Neural cell (in vitro differentiated cells): ENCODE data around the gene GPR17. TPM values are rescaled to one million over a fixed set of nuclear protein-coding genes. Genes with fewer than 3 reads are reported as not detected.

Experiments used
- H2AFZ ChIP-seq: fragments of 200-600, 300-800 bp; sonication (generic), shearing (Covaris generic); 2 replicates; pipeline ENCODE4 v1.6.0; 2014; ENCODE audit warnings: low read depth, mild to moderate bottlenecking, antibody characterized with exemption, low read length, moderate library complexity
- H3F3A ChIP-seq: fragments of 200-600 bp; shearing (Covaris generic); 2 replicates; pipeline ENCODE4 v1.6.1; 2016; ENCODE audit warnings: mild to moderate bottlenecking, moderate library complexity, mixed read lengths, antibody characterized with exemption, low read length; ENCODE audit not compliant: insufficient read depth, poor library complexity, severe bottlenecking
- H3K27ac ChIP-seq: fragments of 200-600, 300-800 bp; sonication (generic), shearing (Covaris generic); 2 replicates; pipeline ENCODE4 v1.5.1; 2014; ENCODE audit warnings: mild to moderate bottlenecking, low read length, moderate library complexity
- H3K27me3 ChIP-seq: fragments of 300-800, 200-600 bp; sonication (generic), shearing (Covaris generic); 2 replicates; pipeline ENCODE4 v1.6.0; 2014; ENCODE audit warnings: mild to moderate bottlenecking, low read depth, low read length, moderate library complexity; ENCODE audit not compliant: insufficient read depth
- H3K36me3 ChIP-seq: fragments of 300-800, 200-600 bp; sonication (generic), shearing (Covaris generic); 2 replicates; pipeline ENCODE4 v1.5.1; 2014; ENCODE audit warnings: mild to moderate bottlenecking, antibody characterized with exemption, low read length, moderate library complexity; ENCODE audit not compliant: insufficient read depth
- H3K4me2 ChIP-seq: fragments of 300-800, 200-600 bp; sonication (generic), shearing (Covaris generic); 2 replicates; pipeline ENCODE4 v1.6.0; 2014; ENCODE audit warnings: mild to moderate bottlenecking, low read length
- H3K4me3 ChIP-seq: fragments of 300-800, 200-600 bp; sonication (generic), shearing (Covaris generic); 2 replicates; pipeline ENCODE4 v1.5.1; 2014; ENCODE audit warnings: mild to moderate bottlenecking, low read length, moderate library complexity
- H3K79me2 ChIP-seq: fragments of 200-600 bp; shearing (Covaris generic); replicated peaks from 2 replicates; pipeline ENCODE4 v1.6.0; 2014; ENCODE audit warnings: mild to moderate bottlenecking, low read length, moderate library complexity; ENCODE audit not compliant: insufficient read depth
- H3K9ac ChIP-seq: fragments of 300-800, 200-600 bp; sonication (generic), shearing (Covaris generic); 2 replicates; pipeline ENCODE4 v1.6.1; 2016; ENCODE audit warnings: mild to moderate bottlenecking, low read length, mixed read lengths
- H3K9me2 ChIP-seq: fragments of 200-600 bp; shearing (Covaris generic); 2 replicates; pipeline ENCODE4 v1.6.1; 2016; ENCODE audit warnings: mild to moderate bottlenecking, low read length, mixed read lengths; ENCODE audit not compliant: insufficient read depth
- H3K9me3 ChIP-seq: fragments of 200-600, 300-800 bp; sonication (generic), shearing (Covaris generic); 2 replicates; pipeline ENCODE4 v1.6.1; 2016; ENCODE audit warnings: mild to moderate bottlenecking, mixed run types, low read length, moderate library complexity, mixed read lengths
- H4K20me1 ChIP-seq: fragments of 200-600 bp; shearing (Covaris generic); 2 replicates; pipeline ENCODE4 v1.6.1; 2016; ENCODE audit warnings: mild to moderate bottlenecking, mixed run types; ENCODE audit not compliant: insufficient read depth
- CTCF ChIP-seq: fragments of 450-650 bp; IDR thresholded peaks from 2 replicates; pipeline ENCODE4 v1.5.1; 2014; ENCODE audit warnings: antibody characterized with exemption, mild to moderate bottlenecking, moderate library complexity; ENCODE audit not compliant: poor library complexity, severe bottlenecking
- EP300 ChIP-seq: fragments of 450-650 bp; conservative IDR thresholded peaks from 2 replicates; pipeline ENCODE4 v1.6.1; 2014; ENCODE audit warnings: antibody characterized with exemption, mild to moderate bottlenecking, moderate library complexity; ENCODE audit not compliant: poor library complexity, severe bottlenecking
- EZH2 ChIP-seq: fragments of 200-600, 300-800 bp; shearing (Covaris generic), sonication (generic); IDR thresholded peaks from 2 replicates; pipeline ENCODE4 v1.6.1; 2014; ENCODE audit warnings: antibody characterized with exemption, low read length, borderline replicate concordance, mild to moderate bottlenecking; ENCODE audit not compliant: insufficient read depth, poor library complexity, severe bottlenecking
- MXI1 ChIP-seq: fragments of 450-650 bp; conservative IDR thresholded peaks from 2 replicates; pipeline ENCODE4 v1.6.1; 2014; ENCODE audit warnings: antibody characterized with exemption, mild to moderate bottlenecking; ENCODE audit not compliant: poor library complexity, severe bottlenecking
- POLR2AphosphoS5 ChIP-seq: IDR thresholded peaks from 2 replicates; pipeline ENCODE4 v1.6.1; 2012
- RAD21 ChIP-seq: fragments of 450-650 bp; conservative IDR thresholded peaks from 2 replicates; pipeline ENCODE4 v1.6.1; 2014; ENCODE audit warnings: antibody characterized with exemption, mild to moderate bottlenecking, moderate library complexity
- SMC3 ChIP-seq: fragments of 450-650 bp; conservative IDR thresholded peaks from 2 replicates; pipeline ENCODE4 v1.6.1; 2014; ENCODE audit warnings: antibody characterized with exemption, mild to moderate bottlenecking, moderate library complexity; ENCODE audit not compliant: poor library complexity
- TAF1 ChIP-seq: IDR thresholded peaks from 2 replicates; pipeline ENCODE4 v1.6.1; 2012; ENCODE audit warnings: low read depth
- polyA plus RNA-seq: library from polyadenylated mRNA; depleted of rRNA; stranded (reverse); fragments of >200 nt; gene quantifications from 2 replicates; pipeline ENCODE4 v1.2.3, GENCODE V29; 2014
- TF ChIP-seq, protein P1 (sequence below): IDR thresholded peaks from 2 replicates; pipeline ENCODE4 v1.6.1; 2012; ENCODE audit warnings: borderline replicate concordance

GPR17 gene
- polyA plus RNA-seq, 1 donor from 2014 or later, result not detected

DNA sequence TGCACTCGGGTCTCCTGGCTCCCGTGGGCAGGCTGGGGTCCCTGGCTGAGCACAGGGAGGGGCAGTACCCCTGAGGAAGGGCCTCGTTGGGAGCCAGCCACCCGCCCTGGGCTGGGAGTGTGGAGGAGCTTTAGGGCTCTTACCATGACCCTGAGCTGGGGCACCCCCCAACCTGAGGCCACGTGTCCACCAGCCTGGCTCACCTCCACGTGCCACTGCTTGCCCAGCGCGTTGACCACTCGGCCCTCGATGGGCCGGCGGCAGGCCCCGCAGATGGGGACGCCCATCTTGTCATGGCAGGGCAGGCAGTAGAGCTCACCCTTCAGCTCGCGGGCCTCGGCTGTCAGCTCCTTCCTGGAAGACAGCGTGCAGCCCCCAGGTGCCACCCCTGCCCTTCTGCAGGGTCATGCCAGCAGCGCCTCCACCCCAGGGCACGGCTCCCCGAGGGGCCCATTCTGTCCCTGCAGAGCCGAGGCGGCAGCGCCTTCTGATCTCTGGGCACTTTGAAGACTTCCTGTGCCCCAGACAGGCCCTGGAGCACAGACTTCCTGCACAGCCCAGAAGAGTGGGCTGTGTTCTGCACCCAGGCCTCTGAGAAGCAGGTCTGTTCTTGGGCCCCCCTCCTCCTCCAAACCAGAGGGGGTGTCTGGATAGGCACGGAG lies 4.0 kb upstream of the GPR17 start:
- Histone ChIP-seq H3K36me3 (no peaks in the 10 kb centered on the region), H4K20me1 (no peaks in the 10 kb centered on the region), H3K4me2 (no peak overlapping the region), H3K9ac (no peak overlapping the region), H3F3A (no peaks in the 10 kb centered on the region), H2AFZ (no peak overlapping the region), H3K79me2 (no peaks in the 10 kb centered on the region), H3K27me3 (no peaks in the 10 kb centered on the region), H3K9me3 (no peaks in the 10 kb centered on the region), H3K27ac (no peak overlapping the region), H3K4me3 (no peak overlapping the region), H3K9me2 (no peaks in the 10 kb centered on the region)
- no peak for TF ChIP-seq EZH2
- TF ChIP-seq MXI1, result no peak
- no peak for TF ChIP-seq TAF1
- TF ChIP-seq, protein P1, sequence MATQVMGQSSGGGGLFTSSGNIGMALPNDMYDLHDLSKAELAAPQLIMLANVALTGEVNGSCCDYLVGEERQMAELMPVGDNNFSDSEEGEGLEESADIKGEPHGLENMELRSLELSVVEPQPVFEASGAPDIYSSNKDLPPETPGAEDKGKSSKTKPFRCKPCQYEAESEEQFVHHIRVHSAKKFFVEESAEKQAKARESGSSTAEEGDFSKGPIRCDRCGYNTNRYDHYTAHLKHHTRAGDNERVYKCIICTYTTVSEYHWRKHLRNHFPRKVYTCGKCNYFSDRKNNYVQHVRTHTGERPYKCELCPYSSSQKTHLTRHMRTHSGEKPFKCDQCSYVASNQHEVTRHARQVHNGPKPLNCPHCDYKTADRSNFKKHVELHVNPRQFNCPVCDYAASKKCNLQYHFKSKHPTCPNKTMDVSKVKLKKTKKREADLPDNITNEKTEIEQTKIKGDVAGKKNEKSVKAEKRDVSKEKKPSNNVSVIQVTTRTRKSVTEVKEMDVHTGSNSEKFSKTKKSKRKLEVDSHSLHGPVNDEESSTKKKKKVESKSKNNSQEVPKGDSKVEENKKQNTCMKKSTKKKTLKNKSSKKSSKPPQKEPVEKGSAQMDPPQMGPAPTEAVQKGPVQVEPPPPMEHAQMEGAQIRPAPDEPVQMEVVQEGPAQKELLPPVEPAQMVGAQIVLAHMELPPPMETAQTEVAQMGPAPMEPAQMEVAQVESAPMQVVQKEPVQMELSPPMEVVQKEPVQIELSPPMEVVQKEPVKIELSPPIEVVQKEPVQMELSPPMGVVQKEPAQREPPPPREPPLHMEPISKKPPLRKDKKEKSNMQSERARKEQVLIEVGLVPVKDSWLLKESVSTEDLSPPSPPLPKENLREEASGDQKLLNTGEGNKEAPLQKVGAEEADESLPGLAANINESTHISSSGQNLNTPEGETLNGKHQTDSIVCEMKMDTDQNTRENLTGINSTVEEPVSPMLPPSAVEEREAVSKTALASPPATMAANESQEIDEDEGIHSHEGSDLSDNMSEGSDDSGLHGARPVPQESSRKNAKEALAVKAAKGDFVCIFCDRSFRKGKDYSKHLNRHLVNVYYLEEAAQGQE, result no peak
- TF ChIP-seq SMC3, result no peak
- TF ChIP-seq POLR2AphosphoS5, result no peak
- TF ChIP-seq EP300, result no peak
- TF ChIP-seq RAD21, result no peak
- TF ChIP-seq CTCF, result no peak

DNA sequence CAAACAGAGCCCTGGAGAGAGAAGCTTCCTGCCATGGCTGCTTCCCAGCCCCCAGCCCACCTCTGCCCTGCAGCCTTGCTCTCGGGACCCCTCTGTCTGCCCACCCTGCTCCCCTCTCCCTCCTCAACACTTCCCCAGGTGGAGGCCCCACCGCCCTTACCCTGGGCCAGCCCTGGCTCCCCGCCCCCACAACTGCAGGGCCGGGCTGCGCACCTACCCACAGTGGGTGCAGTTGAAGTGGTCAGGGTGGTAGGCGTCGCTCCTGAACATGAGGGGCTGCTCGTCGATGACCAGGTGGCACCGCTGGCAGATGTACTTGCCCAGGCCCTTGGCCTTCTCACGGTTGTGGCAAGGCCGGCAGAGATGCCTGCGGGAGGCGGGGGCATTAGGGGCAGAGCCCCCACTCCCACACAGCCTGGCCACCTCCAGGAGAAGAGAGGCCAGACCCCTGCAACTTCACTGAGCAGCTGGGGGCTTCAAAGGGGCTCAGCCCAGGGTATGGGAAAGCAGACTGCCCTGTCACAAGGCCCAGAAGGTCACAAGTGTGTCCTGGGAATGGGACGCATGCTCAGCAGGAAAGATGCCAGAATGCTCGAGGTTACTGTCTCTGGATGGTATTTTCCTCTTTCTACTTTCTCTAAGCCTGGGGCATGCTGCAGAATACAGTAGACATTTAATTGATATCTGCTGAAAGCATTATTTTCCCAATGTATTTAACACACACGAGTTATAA lies 3.1 kb upstream of the GPR17 start:
- Histone ChIP-seq H3F3A (no peaks in the 10 kb centered on the region), H3K9me2 (no peaks in the 10 kb centered on the region), H3K79me2 (no peaks in the 10 kb centered on the region), H3K9me3 (no peaks in the 10 kb centered on the region), H3K36me3 (no peaks in the 10 kb centered on the region), H3K27ac (no peak overlapping the region), H4K20me1 (no peaks in the 10 kb centered on the region), H3K27me3 (no peaks in the 10 kb centered on the region), H3K9ac (no peak overlapping the region), H3K4me3 (no peak overlapping the region), H3K4me2 (no peak overlapping the region), H2AFZ (no peak overlapping the region)
- TF ChIP-seq RAD21 (no peak), CTCF (no peak), POLR2AphosphoS5 (no peak), SMC3 (no peak), EZH2 (no peak), EP300 (no peak), MXI1 (no peak), TAF1 (no peak)
- TF ChIP-seq, protein P1, result no peak
